Endothelial cell of umbilical vein (primary cell): ENCODE results near the gene SNRNP35.

Experiments used
- CTCF ChIP-seq, 2 donors: IDR thresholded peaks; 1 replicate in 1 of 2; 2 replicates in 1 of 2; pipeline ENCODE4 v1.5.1; 2011; ENCODE audit warnings: low read length in 2 of 2, mild to moderate bottlenecking in 2 of 2, moderate library complexity in 2 of 2, control low read depth in 1 of 2, inconsistent platforms in 1 of 2, low read depth in 1 of 2; ENCODE audit not compliant: insufficient read depth in 1 of 2; ENCODE audit errors: extremely low read depth in 1 of 2
- FOS ChIP-seq: IDR thresholded peaks from 2 replicates; pipeline ENCODE4 v1.6.1; 2011; ENCODE audit warnings: mild to moderate bottlenecking, low read length, moderate library complexity, borderline replicate concordance; ENCODE audit not compliant: insufficient read depth
- JUN ChIP-seq: IDR thresholded peaks from 2 replicates; pipeline ENCODE4 v1.6.1; 2011; ENCODE audit warnings: borderline replicate concordance, low read depth; ENCODE audit not compliant: insufficient read length, insufficient read depth
- MAX ChIP-seq: IDR thresholded peaks from 2 replicates; pipeline ENCODE4 v1.6.1; 2011; ENCODE audit not compliant: insufficient read depth, insufficient read length
- MYC ChIP-seq: IDR thresholded peaks from one replicate; pipeline ENCODE4 v1.6.1; 2011; ENCODE audit warnings: mild to moderate bottlenecking, low read depth, low read length
- POLR2A ChIP-seq: IDR thresholded peaks from 2 replicates; pipeline ENCODE4 v1.6.1; 2012; ENCODE audit warnings: low read depth, mild to moderate bottlenecking, control low read depth, low read length
- POLR2AphosphoS5 ChIP-seq: IDR thresholded peaks from 2 replicates; pipeline ENCODE4 v1.6.1; 2012; ENCODE audit warnings: low read depth, mild to moderate bottlenecking, control low read depth, low read length, moderate library complexity; ENCODE audit not compliant: insufficient read depth

- TF ChIP-seq CTCF (IDR thresholded peaks at IDR 0.05; ENCODE audit: extremely low read depth in 1 of 2, insufficient read depth in 1 of 2, low read depth in 1 of 2, low read length in 2 of 2) (no peak), POLR2A (no peak), FOS (no peak), MAX (no peak), JUN (no peak), MYC (no peak), POLR2AphosphoS5 (no peak)
Observed at GRCh38 chr12:123489580-123489979, 31.6 kb downstream of the SNRNP35 start.
